OCI-LY7 (cell line): Measurements from ENCODE around the gene MYH11. TPM values are rescaled to one million over a fixed set of nuclear protein-coding genes. Genes with fewer than 3 reads are reported as not detected.

ENCODE experiments used
- BruUV-seq: library from RNA; stranded (reverse); fragments of 400-500 nt; replicated peaks from 2 replicates; lab custom pipeline; 2021; lab: Mats Ljungman, UMichigan
- CTCF ChIA-PET: fragments of 300-600 bp; sonication (Branson Sonifier 250); formaldehyde crosslinking; loops from one replicate; lab custom pipeline; 2022; ENCODE audit warnings: antibody characterized with exemption; ENCODE audit not compliant: unreplicated experiment; lab: Charles Lee
- POLR2A ChIA-PET: fragments of 300-600 bp; sonication (Branson Sonifier 250); formaldehyde crosslinking; loops from one replicate; lab custom pipeline; 2022; ENCODE audit warnings: antibody characterized with exemption; lab: Charles Lee
- DNase-seq: peaks from one replicate; pipeline ENCODE4 v3.0.0-alpha.2; 2015; ENCODE audit warnings: low spot score
- H2AFZ ChIP-seq: fragments of 200-600 bp; sonication (generic), shearing (Covaris generic); 2 replicates; pipeline ENCODE4 v1.6.1; 2014; ENCODE audit warnings: mild to moderate bottlenecking, antibody characterized with exemption, low read length, moderate library complexity
- H3K27ac ChIP-seq: fragments of 200-600 bp; sonication (generic); 2 replicates; pipeline ENCODE4 v1.5.1; 2014; ENCODE audit warnings: mixed run types, low read depth, mild to moderate bottlenecking, moderate library complexity, low read length, inconsistent platforms; ENCODE audit not compliant: poor library complexity, severe bottlenecking
- H3K36me3 ChIP-seq: fragments of 200-600 bp; sonication (generic); 2 replicates; pipeline ENCODE4 v1.6.1; 2014; ENCODE audit warnings: mild to moderate bottlenecking, antibody characterized with exemption, low read length, moderate library complexity, mixed read lengths; ENCODE audit not compliant: insufficient read depth
- H3K4me1 ChIP-seq: fragments of 200-600 bp; sonication (generic); 2 replicates; pipeline ENCODE4 v1.5.1; 2014; ENCODE audit warnings: mild to moderate bottlenecking, low read length; ENCODE audit not compliant: insufficient read depth, poor library complexity, severe bottlenecking
- H3K4me2 ChIP-seq: fragments of 200-600 bp; sonication (generic); 2 replicates; pipeline ENCODE4 v1.6.1; 2014; ENCODE audit warnings: mild to moderate bottlenecking, low read length
- H3K4me3 ChIP-seq: fragments of 200-600 bp; sonication (generic); 2 replicates; pipeline ENCODE4 v1.5.1; 2014; ENCODE audit warnings: mild to moderate bottlenecking, low read depth, low read length; ENCODE audit not compliant: poor library complexity, severe bottlenecking
- H3K79me2 ChIP-seq: fragments of 200-600 bp; sonication (generic); 2 replicates; pipeline ENCODE4 v1.6.1; 2016; ENCODE audit warnings: low read depth, mild to moderate bottlenecking, low read length, moderate library complexity, mixed read lengths; ENCODE audit not compliant: insufficient read depth
- H3K9me2 ChIP-seq: fragments of 200-600 bp; sonication (generic); 2 replicates; pipeline ENCODE4 v1.6.1; 2016; ENCODE audit warnings: mild to moderate bottlenecking, low read length, mixed read lengths; ENCODE audit not compliant: insufficient read depth
- H3K9me3 ChIP-seq: fragments of 200-600 bp; sonication (generic); 2 replicates; pipeline ENCODE4 v1.6.1; 2014; ENCODE audit warnings: mild to moderate bottlenecking, mixed run types, low read length, mixed read lengths
- H4K20me1 ChIP-seq: fragments of 200-600 bp; sonication (generic); 2 replicates; pipeline ENCODE4 v1.6.1; 2014; ENCODE audit warnings: mild to moderate bottlenecking, antibody characterized with exemption, low read length, moderate library complexity, mixed read lengths; ENCODE audit not compliant: insufficient read depth
- CTCF ChIP-seq: fragments of 200-600 bp; sonication (generic); conservative IDR thresholded peaks from 2 replicates; pipeline ENCODE4 v1.5.1; 2014; ENCODE audit warnings: mild to moderate bottlenecking, antibody characterized with exemption, low read length, moderate library complexity, mixed read lengths
- EZH2phosphoT487 ChIP-seq: fragments of 200-600 bp; sonication (generic); IDR thresholded peaks from 2 replicates; pipeline ENCODE4 v1.6.1; 2018; ENCODE audit warnings: low read depth, borderline replicate concordance, mild to moderate bottlenecking, mixed run types, antibody characterized with exemption, low read length, moderate library complexity, mixed read lengths
- intact Hi-C: fragments of 100-400 bp; cut with micrococcal nuclease; formaldehyde crosslinking; loops from one replicate; pipeline ENCODE4 v1.10.0; 2022; ENCODE audit not compliant: unreplicated experiment
- total RNA-seq, 2 experiments: library from RNA; depleted of rRNA in 1 of 2; stranded (reverse); fragments of >200 nt in 1 of 2; shearing (Covaris generic) in 1 of 2; gene quantifications; 2 replicates each; pipeline ENCODE4 v1.2.3, GENCODE V29; 2014 to 2022

MYH11 gene
- total RNA-seq, 2 experiments from 2014 or later = 5.7 to 33.8 TPM

GRCh38 chr16:15778204-15778743 is 78.6 kb downstream of the MYH11 start:
- H3K4me3 ChIP-seq = no peak overlapping the region
- ChIA-PET POLR2A (interaction anchor here (0.5 kb wide), 1 partner anchor 257 kb away, joined by 3 read pairs; no protein-coding TSS in a partner anchor), CTCF (interaction anchor here (0.6 kb wide), 1 partner anchor 33 kb away, joined by 3 read pairs; no protein-coding TSS in a partner anchor)
- H3K9me3 ChIP-seq = no peaks in the 10 kb centered on the region
- H3K79me2 ChIP-seq = no peaks in the 10 kb centered on the region
- no peaks in the 10 kb centered on the region for H3K36me3 ChIP-seq
- no peak overlapping the region for H3K27ac ChIP-seq
- no peaks in the 10 kb centered on the region for H3K9me2 ChIP-seq
- H3K4me2 ChIP-seq = no peak overlapping the region
- no peak for TF ChIP-seq CTCF
- TF ChIP-seq EZH2phosphoT487 = no peak
- intact Hi-C loops = loop anchor here (1.0 to 10.0 kb wide), 3 partner anchors 43 to 349 kb away; no protein-coding TSS in a partner anchor
- peak overlapping the region; percentile 64; the same call in 1 of the 2 replicates for H2AFZ ChIP-seq
- no peak for DNase-seq
- BruUV-seq = no TSS peak
- peaks cover 14% of the 10 kb centered on the region for H3K4me1 ChIP-seq
- H4K20me1 ChIP-seq = no peaks in the 10 kb centered on the region

GRCh38 chr16:15777533-15778203 is 79.2 kb downstream of the MYH11 start:
- no peak overlapping the region for H3K27ac ChIP-seq
- no peak overlapping the region for H3K4me3 ChIP-seq
- H2AFZ ChIP-seq = peak overlapping the region; percentile 64; the same call in 1 of the 2 replicates
- no peaks in the 10 kb centered on the region for H3K9me2 ChIP-seq
- ChIA-PET CTCF (interaction anchor here (0.6 to 0.7 kb wide), 2 partner anchors 32 to 408 kb away, joined by 3 read pairs; no protein-coding TSS in a partner anchor), POLR2A (interaction anchor here (0.5 to 0.9 kb wide), 2 partner anchors 173 to 257 kb away, joined by 3 read pairs; no protein-coding TSS in a partner anchor)
- peaks cover 14% of the 10 kb centered on the region for H3K4me1 ChIP-seq
- DNase-seq = peak; percentile 86
- H3K4me2 ChIP-seq = no peak overlapping the region
- H3K9me3 ChIP-seq = no peaks in the 10 kb centered on the region
- intact Hi-C loops = loop anchor here (1.0 to 10.0 kb wide), 3 partner anchors 44 to 350 kb away; no protein-coding TSS in a partner anchor
- TF ChIP-seq EZH2phosphoT487 = no peak
- peak; percentile 88 for TF ChIP-seq CTCF
- no peaks in the 10 kb centered on the region for H3K79me2 ChIP-seq
- no peaks in the 10 kb centered on the region for H4K20me1 ChIP-seq
- H3K36me3 ChIP-seq = no peaks in the 10 kb centered on the region
- BruUV-seq = no TSS peak
